GM21360 (cell line): ENCODE data around the gene HNRNPA3.

Experiments used
- ATAC-seq: cut with Tn5 transposase; IDR thresholded peaks from one replicate; pipeline ENCODE4 v1.9.1; 2021; ENCODE audit warnings: mild to moderate bottlenecking, moderate library complexity; ENCODE audit not compliant: unreplicated experiment

HNRNPA3 gene

DNA sequence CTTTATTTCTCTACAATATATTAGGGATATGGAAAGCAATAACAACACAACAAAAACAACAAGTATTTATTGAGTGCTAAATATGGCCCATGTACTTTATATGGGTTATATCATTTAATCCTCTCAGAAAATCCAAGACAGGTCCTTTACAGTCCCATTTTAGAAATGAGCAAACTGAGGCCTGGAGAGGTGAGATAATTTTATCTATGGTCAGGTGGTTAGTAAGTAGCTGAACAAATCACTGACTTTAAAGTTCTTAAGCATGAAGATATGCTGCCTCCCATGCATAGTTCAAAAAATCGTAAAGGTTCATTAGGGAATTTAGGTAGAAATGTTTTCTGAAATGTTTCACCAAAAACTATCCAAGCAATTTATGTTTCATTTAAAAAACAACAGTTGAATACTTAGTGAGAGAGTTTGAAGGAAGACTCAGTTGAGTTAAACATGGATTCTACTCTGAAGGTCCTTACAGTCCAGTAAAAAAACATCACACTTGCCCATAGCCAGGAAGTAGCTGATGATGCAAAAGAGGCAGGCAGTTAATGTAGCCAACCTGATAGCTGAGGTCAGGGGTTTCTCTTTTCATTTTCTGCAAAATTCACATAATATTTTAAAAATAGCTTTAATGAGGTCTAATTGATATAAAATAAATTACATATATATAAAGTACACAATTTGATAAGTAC lies 59.5 kb downstream of the HNRNPA3 start:
- ATAC-seq = no peak

DNA sequence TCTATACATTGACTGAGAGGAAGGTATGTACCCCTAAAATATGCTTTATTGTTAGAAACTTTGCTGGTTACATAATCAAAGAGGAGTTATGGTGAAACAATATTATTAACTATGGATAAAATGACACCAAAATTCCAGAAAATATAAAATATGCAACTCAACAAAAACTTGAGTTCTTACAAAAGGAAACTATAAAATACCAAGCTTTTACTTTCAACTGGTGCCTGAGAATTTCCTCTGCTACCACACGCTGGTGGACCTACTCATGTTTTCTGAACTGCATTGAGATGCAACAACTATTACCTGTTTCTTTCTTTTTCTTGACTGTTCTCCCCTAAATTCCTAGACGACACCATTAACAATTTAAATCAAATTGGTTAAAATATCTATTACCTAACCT lies 60.2 kb downstream of the HNRNPA3 start:
- no peak for ATAC-seq

DNA sequence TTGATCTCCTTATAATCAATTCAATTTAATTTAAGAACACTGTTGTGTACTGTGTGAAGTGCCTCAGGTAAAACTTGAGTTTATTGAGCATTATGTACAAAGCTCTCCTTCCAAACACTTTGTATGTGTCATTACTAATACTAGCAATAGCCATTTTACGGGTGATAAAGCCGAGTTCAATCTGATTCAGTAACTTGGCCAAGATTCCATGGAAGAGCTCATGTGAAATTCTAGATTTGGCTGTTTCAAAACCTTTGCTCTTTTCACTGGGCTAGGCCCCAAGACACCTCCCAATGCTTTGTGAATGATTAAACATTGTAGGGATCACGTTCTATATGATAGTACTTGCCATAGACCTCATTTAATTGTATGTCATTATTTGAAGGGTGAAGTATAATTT lies 60.8 kb downstream of the HNRNPA3 start:
- ATAC-seq = no peak
